GM12801 (cell line): ENCODE data around the gene CLDN4.

ENCODE experiments used
- CTCF ChIP-seq: IDR thresholded peaks from one replicate; pipeline ENCODE4 v1.5.1; 2011; ENCODE audit warnings: control low read depth; ENCODE audit not compliant: insufficient read length; ENCODE audit errors: extremely low read depth

The CLDN4 gene

GRCh38 chr7:73860859-73861258 lies 30.1 kb downstream of the CLDN4 start, which contains the start of gene TMEM270:
TSS of gene TMEM270 (plus strand) at chr7:73861159. CDS start at chr7:73861195, 36 bp downstream.
- no peak for TF ChIP-seq CTCF

GRCh38 chr7:73861305-73861704 lies 30.5 kb downstream of the CLDN4 start:
- TF ChIP-seq CTCF: no peak

GRCh38 chr7:73864981-73865711 lies 34.4 kb downstream of the CLDN4 start:
- no peak for TF ChIP-seq CTCF

GRCh38 chr7:73865738-73866445 lies 35.1 kb downstream of the CLDN4 start:
- TF ChIP-seq CTCF: no peak

- no peak for TF ChIP-seq CTCF
These were observed 35.6 kb downstream of the CLDN4 start for GRCh38 chr7:73866446-73866767.

GRCh38 chr7:73869011-73869798 lies 38.4 kb downstream of the CLDN4 start:
- no peak for TF ChIP-seq CTCF

GRCh38 chr7:73870041-73870492 lies 39.3 kb downstream of the CLDN4 start:
- no peak for TF ChIP-seq CTCF
